H1 (cell line): ENCODE data around the gene RAB11FIP5. TPM values are rescaled to one million over a fixed set of nuclear protein-coding genes. Genes with fewer than 3 reads are reported as not detected.

Experiments
- CTCF ChIA-PET: fragments of 300-600 bp; sonication (Branson Sonifier 250); formaldehyde crosslinking; loops from one replicate; lab custom pipeline; 2021; ENCODE audit not compliant: partially characterized antibody; lab: Charles Lee
- POLR2A ChIA-PET: fragments of 300-600 bp; sonication (Branson Sonifier 250); formaldehyde crosslinking; loops from one replicate; lab custom pipeline; 2021; ENCODE audit warnings: inconsistent platforms; ENCODE audit not compliant: partially characterized antibody; lab: Charles Lee
- DNase-seq, 2 experiments: peaks; one replicate each; pipeline versions ENCODE4 v3.0.0 to v3.0.0-alpha.2; 2010 to 2022; ENCODE audit warnings: low spot score in 2 of 2, low read depth in 1 of 2, mixed read lengths in 1 of 2
- FAIRE-seq: peaks from 2 replicates; lab custom pipeline; 2011; peaks lifted over from hg19 to GRCh38; lab: Jason Lieb, UNC
- H2AFZ ChIP-seq: 2 replicates; pipeline ENCODE4 v1.8.1; 2012; ENCODE audit warnings: low read length, inconsistent platforms
- H2AK5ac ChIP-seq: 2 replicates; pipeline ENCODE4 v1.6.1; 2013; ENCODE audit warnings: low read depth, low read length
- H2BK120ac ChIP-seq: replicated peaks from 2 replicates; pipeline ENCODE3; 2013; ENCODE audit warnings: low read depth, low read length, inconsistent platforms
- H2BK12ac ChIP-seq: 2 replicates; pipeline ENCODE4 v1.6.1; 2013; ENCODE audit warnings: low read depth, low read length
- H2BK15ac ChIP-seq: 2 replicates; pipeline ENCODE4 v1.6.1; 2013; ENCODE audit warnings: low read length
- H2BK20ac ChIP-seq: 2 replicates; pipeline ENCODE4 v1.6.1; 2013; ENCODE audit warnings: low read length
- H2BK5ac ChIP-seq: 2 replicates; pipeline ENCODE4 v1.6.1; 2013; ENCODE audit warnings: low read depth, low read length
- H3K14ac ChIP-seq: 2 replicates; pipeline ENCODE4 v1.6.1; 2013; ENCODE audit warnings: inconsistent platforms; ENCODE audit not compliant: insufficient read length
- H3K18ac ChIP-seq: 2 replicates; pipeline ENCODE4 v1.6.1; 2013; ENCODE audit warnings: low read length; ENCODE audit errors: extremely low read depth
- H3K23ac ChIP-seq: 2 replicates; pipeline ENCODE4 v1.6.1; 2013; ENCODE audit warnings: inconsistent platforms; ENCODE audit not compliant: insufficient read length
- H3K23me2 ChIP-seq: 2 replicates; pipeline ENCODE4 v1.6.1; 2013; ENCODE audit warnings: low read depth, low read length
- H3K27ac ChIP-seq: 2 replicates; pipeline ENCODE4 v1.6.1; 2011; ENCODE audit warnings: low read depth, low read length, inconsistent platforms
- H3K27me3 ChIP-seq, 4 experiments: replicated peaks in 1 of 4; 1 replicate in 1 of 4; 2 replicates in 3 of 4; pipeline versions ENCODE4 v1.6.1 to v1.8.1; 2011 to 2013; ENCODE audit warnings: low read length in 3 of 4, mild to moderate bottlenecking in 3 of 4, inconsistent platforms in 2 of 4, mixed read lengths in 2 of 4, moderate library complexity in 1 of 4; ENCODE audit not compliant: control insufficient read depth in 3 of 4, insufficient read depth in 3 of 4; ENCODE audit errors: extremely low read depth in 1 of 4
- H3K36me3 ChIP-seq, 4 experiments: 2 replicates each; pipeline versions ENCODE4 v1.6.1 to v1.8.1; 2011 to 2013; ENCODE audit warnings: mild to moderate bottlenecking in 4 of 4, low read length in 3 of 4, moderate library complexity in 2 of 4, control low read depth in 1 of 4, inconsistent platforms in 1 of 4; ENCODE audit not compliant: insufficient read depth in 4 of 4, control insufficient read depth in 2 of 4
- H3K4ac ChIP-seq: replicated peaks from 2 replicates; pipeline ENCODE3; 2013; ENCODE audit warnings: low read length, low read depth, mixed read lengths, inconsistent platforms; ENCODE audit not compliant: insufficient read length
- H3K4me1 ChIP-seq, 4 experiments: replicated peaks in 1 of 4; 1 replicate in 1 of 4; 2 replicates in 3 of 4; pipeline versions ENCODE4 v1.6.1 to v1.8.1; 2011 to 2013; ENCODE audit warnings: low read length in 3 of 4, inconsistent platforms in 2 of 4, mixed read lengths in 1 of 4; ENCODE audit not compliant: insufficient read depth in 4 of 4, control insufficient read depth in 3 of 4
- H3K4me2 ChIP-seq, 2 experiments: 2 replicates each; pipeline versions ENCODE4 v1.6.1 to v1.8.1; 2011 to 2013; ENCODE audit warnings: low read depth in 2 of 2, low read length in 2 of 2, control low read depth in 1 of 2, inconsistent platforms in 1 of 2, mild to moderate bottlenecking in 1 of 2; ENCODE audit not compliant: insufficient read depth in 1 of 2
- H3K4me3 ChIP-seq, 4 experiments: fragments of 200-600, 300-600 bp in 1 of 4; sonication (generic), shearing (Covaris generic), sonication (Bioruptor Twin) in 1 of 4; 2 replicates each; pipeline versions ENCODE4 v1.5.1 to v1.8.1; 2011 to 2016; ENCODE audit warnings: low read length in 4 of 4, low read depth in 3 of 4, control low read depth in 2 of 4, inconsistent platforms in 2 of 4, mild to moderate bottlenecking in 2 of 4, mixed read lengths in 1 of 4, moderate library complexity in 1 of 4; ENCODE audit not compliant: insufficient read depth in 2 of 4; ENCODE audit errors: extremely low read depth in 1 of 4
- H3K56ac ChIP-seq: replicated peaks from 2 replicates; pipeline ENCODE3; 2013; ENCODE audit warnings: low read depth, mild to moderate bottlenecking, mixed read lengths, low read length, inconsistent platforms; ENCODE audit not compliant: insufficient read length
- H3K79me1 ChIP-seq: 2 replicates; pipeline ENCODE4 v1.6.1; 2013; ENCODE audit warnings: low read depth, low read length, control low read depth
- H3K79me2 ChIP-seq, 2 experiments: 2 replicates each; pipeline versions ENCODE4 v1.6.1 to v1.8.1; 2012 to 2013; ENCODE audit warnings: low read length in 2 of 2, mild to moderate bottlenecking in 2 of 2, inconsistent platforms in 1 of 2; ENCODE audit not compliant: insufficient read depth in 2 of 2, control insufficient read depth in 1 of 2
- H3K9ac ChIP-seq, 4 experiments: replicated peaks in 1 of 4; 1 replicate in 1 of 4; 2 replicates in 3 of 4; pipeline versions ENCODE4 v1.6.1 to v1.8.1; 2011 to 2013; ENCODE audit warnings: low read depth in 3 of 4, low read length in 3 of 4, control low read depth in 2 of 4, mild to moderate bottlenecking in 2 of 4, moderate library complexity in 2 of 4, inconsistent platforms in 1 of 4; ENCODE audit errors: extremely low read depth in 1 of 4
- H3K9me3 ChIP-seq, 2 experiments: 2 replicates each; pipeline versions ENCODE4 v1.6.1 to v1.8.1; 2012 to 2013; ENCODE audit warnings: mild to moderate bottlenecking in 2 of 2, moderate library complexity in 2 of 2, control low read depth in 1 of 2, inconsistent platforms in 1 of 2, low read depth in 1 of 2, low read length in 1 of 2, mixed read lengths in 1 of 2; ENCODE audit not compliant: insufficient read depth in 2 of 2
- H4K20me1 ChIP-seq, 2 experiments: replicated peaks in 1 of 2; 2 replicates each; pipeline versions ENCODE3 to v1.8.1; 2011 to 2013; ENCODE audit warnings: inconsistent platforms in 2 of 2, low read length in 2 of 2, mild to moderate bottlenecking in 1 of 2; ENCODE audit not compliant: insufficient read depth in 2 of 2, control insufficient read depth in 1 of 2
- H4K5ac ChIP-seq: 2 replicates; pipeline ENCODE4 v1.6.1; 2013; ENCODE audit warnings: low read length, low read depth, mixed read lengths, inconsistent platforms; ENCODE audit not compliant: insufficient read length
- H4K8ac ChIP-seq: 2 replicates; pipeline ENCODE4 v1.8.0; 2013; ENCODE audit warnings: mild to moderate bottlenecking, moderate library complexity, low read length, inconsistent platforms; ENCODE audit not compliant: insufficient read depth; ENCODE audit errors: extremely low read depth
- H4K91ac ChIP-seq: replicated peaks from 2 replicates; pipeline ENCODE3; 2013; ENCODE audit warnings: low read length, mixed read lengths, inconsistent platforms; ENCODE audit not compliant: insufficient read length
- ASH2L ChIP-seq: fragments of 200-600, 300-600 bp; sonication (generic); IDR thresholded peaks from one replicate; pipeline ENCODE4 v1.7.1; 2017; ENCODE audit warnings: low read length
- ATF3 ChIP-seq: IDR thresholded peaks from 2 replicates; pipeline ENCODE4 v1.6.1; 2011; ENCODE audit warnings: low read depth, mild to moderate bottlenecking, low read length; ENCODE audit not compliant: insufficient read depth
- EP300 ChIP-seq, 2 experiments: IDR thresholded peaks; 1 replicate in 1 of 2; 2 replicates in 1 of 2; pipeline ENCODE4 v1.6.1; 2011 to 2012; ENCODE audit warnings: low read depth in 2 of 2, low read length in 2 of 2, mild to moderate bottlenecking in 2 of 2, borderline replicate concordance in 1 of 2, inconsistent platforms in 1 of 2, moderate library complexity in 1 of 2
- HDAC2 ChIP-seq, 2 experiments: fragments of 300-600 bp in 1 of 2; sonication (generic) in 1 of 2; IDR thresholded peaks; 2 replicates each; pipeline ENCODE4 v1.6.1; 2011 to 2012; ENCODE audit warnings: low read depth in 2 of 2, low read length in 2 of 2, mild to moderate bottlenecking in 2 of 2, moderate library complexity in 2 of 2, borderline replicate concordance in 1 of 2, inconsistent platforms in 1 of 2
- JUND ChIP-seq: IDR thresholded peaks from 2 replicates; pipeline ENCODE4 v1.6.1; 2011; ENCODE audit warnings: mild to moderate bottlenecking, improper control_type of control experiment, low read length
- NANOG ChIP-seq: IDR thresholded peaks from 2 replicates; pipeline ENCODE4 v1.6.1; 2011; ENCODE audit warnings: low read length, low read depth, mild to moderate bottlenecking, inconsistent platforms; ENCODE audit not compliant: insufficient read depth, poor library complexity, severe bottlenecking
- RBBP5 ChIP-seq: IDR thresholded peaks from 2 replicates; pipeline ENCODE4 v1.7.1; 2012; ENCODE audit warnings: low read depth, mild to moderate bottlenecking, inconsistent platforms, low read length, moderate library complexity, borderline replicate concordance
- SIX5 ChIP-seq: IDR thresholded peaks from 2 replicates; pipeline ENCODE4 v1.6.1; 2011; ENCODE audit warnings: mild to moderate bottlenecking, low read depth, low read length
- SP4 ChIP-seq: IDR thresholded peaks from 2 replicates; pipeline ENCODE4 v1.6.1; 2012; ENCODE audit warnings: low read length, inconsistent platforms
- WGBS, 2 experiments: shearing (Covaris generic) in 1 of 2; methylation state at CpG; one replicate each; pipeline versions ENCODE4 v1.1.6 to v1.1.7; 2013 to 2015; ENCODE audit warnings: low lambda C conversion rate in 2 of 2, mixed read lengths in 2 of 2, inconsistent platforms in 1 of 2, low coverage in 1 of 2, missing lambda C conversion rate in 1 of 2; ENCODE audit not compliant: insufficient replicate concordance in 2 of 2, insufficient coverage in 1 of 2, insufficient read length in 1 of 2; ENCODE audit errors: extremely low coverage in 1 of 2, missing lambda C conversion rate in 1 of 2; 5-methylcytosine and 5-hydroxymethylcytosine counted together
- polyA plus RNA-seq, 7 experiments: library from polyadenylated mRNA; depleted of rRNA in 3 of 7; stranded (reverse) in 5 of 7; unstranded in 2 of 7; fragments of >200 nt in 5 of 7; fragments of 200-250 nt in 2 of 7; gene quantifications; 1 replicate in 5 of 7; 2 replicates in 1 of 7; 4 replicates in 1 of 7; pipeline versions ENCODE4 v1.2.1 to v1.2.3, GENCODE V29; 2011 to 2013; ENCODE audit warnings: missing spikeins in 2 of 7, mixed read lengths in 2 of 7
- total RNA-seq: library from RNA; stranded (reverse); fragmentation: NEBNext Ultra II Directional; extraction: Animal tissue kit (Norgen Biotek cat#: 25700); gene quantifications from 2 replicates; pipeline ENCODE4 v1.2.1, GENCODE V29; 2021

The RAB11FIP5 gene
- total and polyA plus RNA-seq, 2 of the 8 experiments (the other 6 are each of a cell fraction or from before 2014, with no cell fraction given): 6.3 to 17.0 TPM

- CTCF ChIA-PET: interaction anchor here (0.8 to 7.0 kb wide), 5 partner anchors 20 to 105 kb away, joined by 3 to 53 read pairs (median 4); no protein-coding TSS in a partner anchor
- no peak overlapping the region for H3K23ac ChIP-seq
- peaks cover 16% of the 10 kb centered on the region for H3K79me1 ChIP-seq
- H2AFZ ChIP-seq: no peak overlapping the region
- no peak overlapping the region for H3K4me3 ChIP-seq
- H4K5ac ChIP-seq: no peak overlapping the region
- peaks cover 0 to 15% of the 10 kb centered on the region in 2 experiments; a peak in 2 of 4 replicates for H3K79me2 ChIP-seq
- peaks cover 8% of the 10 kb centered on the region for H3K23me2 ChIP-seq
- H3K36me3 ChIP-seq: no peaks in the 10 kb centered on the region
- H4K20me1 ChIP-seq: peaks cover 2 to 12% of the 10 kb centered on the region in 2 experiments
- no peaks in the 10 kb centered on the region for H3K9me3 ChIP-seq
- H2BK12ac ChIP-seq: no peak overlapping the region
- H3K27ac ChIP-seq: no peak overlapping the region
- H3K9ac ChIP-seq: no peak overlapping the region
- no peak for DNase-seq
- no peak overlapping the region for H3K4ac ChIP-seq
- no peak overlapping the region for H2BK120ac ChIP-seq
- H3K14ac ChIP-seq: no peak overlapping the region
- H3K4me2 ChIP-seq: no peak overlapping the region
- H3K4me1 ChIP-seq: peaks cover 12 to 21% (median 20%) of the 10 kb centered on the region in 4 experiments
- TF ChIP-seq HDAC2 (IDR thresholded peaks at IDR 0.05; ENCODE audit: borderline replicate concordance in 1 of 2, low read depth in 2 of 2, low read length in 2 of 2): no peak
- no peak for TF ChIP-seq NANOG
- TF ChIP-seq JUND: no peak
- no peak for TF ChIP-seq ASH2L
- no peak for TF ChIP-seq RBBP5
- TF ChIP-seq SIX5: no peak
- no peak for TF ChIP-seq SP4
- TF ChIP-seq EP300 (IDR thresholded peaks at IDR 0.05; ENCODE audit: borderline replicate concordance in 1 of 2, low read depth in 2 of 2, low read length in 2 of 2): no peak
- TF ChIP-seq ATF3: no peak
- TF ChIP-seq, all 59 proteins: peak for 0
- H2BK15ac ChIP-seq: no peak overlapping the region
- no peak overlapping the region for H4K91ac ChIP-seq
- H2BK5ac ChIP-seq: no peak overlapping the region
- no peak overlapping the region for H3K18ac ChIP-seq
- H2BK20ac ChIP-seq: no peak overlapping the region
- no peak overlapping the region for H4K8ac ChIP-seq
- H3K56ac ChIP-seq: no peak overlapping the region
- WGBS, 2 experiments: 85% methylated on average over 3 of the region's 3 CpGs; no CpG with 5 or more reads in 1 of the 2 experiments
- POLR2A ChIA-PET: interaction anchor here (1.2 kb wide), 1 partner anchor 36 kb away, joined by 3 read pairs; the partner anchor contains the start of gene SFXN5
- H3K27me3 ChIP-seq: no peaks in the 10 kb centered on the region
- FAIRE-seq: no peak
- H2AK5ac ChIP-seq: no peak overlapping the region
These were observed 6.0 kb downstream of the RAB11FIP5 start for GRCh38 chr2:73106791-73107190.
